ENCODE data around the gene TOM1L2.

- TF ChIP-seq POLR2A (IDR thresholded peaks at IDR 0.05; ENCODE audit: low read depth, low read length) (no peak), POLR2AphosphoS5 (IDR thresholded peaks at IDR 0.05; ENCODE audit: low read depth, low read length) (no peak)
Observed at GRCh38 chr17:17975436-17975835, 3.2 kb upstream of the TOM1L2 start.

Data from GM12891 (cell line).